ENCODE results near the gene NECAB3.

GRCh38 chr20:33651562-33652048 is 22.6 kb downstream of the NECAB3 start:
- TF ChIP-seq CTCF (IDR thresholded peaks at IDR 0.05) (no peak), EZH2 (IDR thresholded peaks at IDR 0.05; ENCODE audit: borderline replicate concordance, insufficient read depth, low read depth, low read length, poor library complexity, severe bottlenecking) (no peak)

Measured in B cell (primary cell).